Thyroid gland (tissue), 4 donors: Measurements from ENCODE around the gene ZNF525. TPM values are rescaled to one million over a fixed set of nuclear protein-coding genes. Genes with fewer than 3 reads are reported as not detected.

ENCODE experiments used
- DNase-seq, 2 donors: peaks; one replicate each; pipeline ENCODE4 v3.0.0-alpha.2; 2019
- H3K27ac ChIP-seq, 3 donors: fragments of 200-600 bp; sonication (generic); 1 replicate in 2 of 3; 2 replicates in 1 of 3; pipeline ENCODE4 v1.5.1; 2016 to 2019; ENCODE audit warnings: mild to moderate bottlenecking in 1 of 3, moderate library complexity in 1 of 3
- H3K27me3 ChIP-seq: fragments of 200-600 bp; sonication (generic); one replicate; pipeline ENCODE4 v1.5.1; 2019
- H3K36me3 ChIP-seq, 2 donors: fragments of 200-600 bp; sonication (generic); one replicate each; pipeline ENCODE4 v1.5.1; 2016 to 2019
- H3K4me1 ChIP-seq, 2 donors: fragments of 200-600 bp; sonication (generic); one replicate each; pipeline ENCODE4 v1.5.1; 2017 to 2019
- H3K4me3 ChIP-seq, 3 donors: fragments of 200-600 bp; sonication (generic); replicated peaks in 1 of 3; 1 replicate in 2 of 3; 2 replicates in 1 of 3; pipeline ENCODE4 v1.5.1; 2016; ENCODE audit warnings: mild to moderate bottlenecking in 1 of 3
- H3K9me3 ChIP-seq: fragments of 200-600 bp; sonication (generic); one replicate; pipeline ENCODE4 v1.5.1; 2017
- CTCF ChIP-seq, 6 experiments: fragments of 200-600 bp in 3 of 6; fragments of 450-650 bp in 3 of 6; sonication (generic) in 3 of 6; IDR thresholded peaks; one replicate each; pipeline ENCODE4 v1.5.1; 2016 to 2019; ENCODE audit warnings: antibody characterized with exemption in 6 of 6, mild to moderate bottlenecking in 2 of 6, inconsistent platforms in 1 of 6, moderate library complexity in 1 of 6
- POLR2A ChIP-seq, 2 donors: fragments of 450-650 bp; IDR thresholded peaks; one replicate each; pipeline ENCODE4 v1.6.1; 2017; ENCODE audit warnings: antibody characterized with exemption in 2 of 2, mild to moderate bottlenecking in 2 of 2, moderate library complexity in 1 of 2
- WGBS, 2 donors: methylation state at CpG; one replicate each; pipeline ENCODE4 v1.1.5; 2017; 5-methylcytosine and 5-hydroxymethylcytosine counted together
- intact Hi-C: fragments of 100-400 bp; cut with DNase I; formaldehyde crosslinking; loops from one replicate; pipeline ENCODE4 v1.15.1; 2023
- total RNA-seq, 4 donors: library from RNA; depleted of rRNA; stranded (reverse); fragments of >200 nt; gene quantifications; one replicate each; pipeline ENCODE4 v1.2.3, GENCODE V29; 2016

ZNF525 gene
- total RNA-seq, 4 donors from 2014 or later = 9.6 to 12.1 (median 11.6) TPM

- no peak for TF ChIP-seq POLR2A (IDR thresholded peaks at IDR 0.05)
- TF ChIP-seq CTCF (IDR thresholded peaks at IDR 0.05) = no peak
- peak overlapping the region in 2 of 3 donors; percentile 12 to 49 for H3K27ac ChIP-seq
- DNase-seq = peak; percentile 19 to 37
- WGBS, 2 donors = 1 to 2% methylated on average over 20 to 31 of the region's 32 CpGs
- H3K27me3 ChIP-seq = no peaks in the 10 kb centered on the region
- no peaks in the 10 kb centered on the region for H3K9me3 ChIP-seq
- H3K4me3 ChIP-seq = peak overlapping the region; percentile 0 to 77 (median 64)
- peaks cover 3 to 5% of the 10 kb centered on the region in 2 donors for H3K4me1 ChIP-seq
- no peaks in the 10 kb centered on the region for H3K36me3 ChIP-seq
- intact Hi-C loops = loop anchor here (10.0 kb wide), 1 partner anchor 171 kb away; the partner anchor contains the start of gene ZNF665
Measured at GRCh38 chr19:53365899-53366493, 491 bp downstream of the ZNF525 start.

- Histone ChIP-seq H3K36me3 (peaks cover 0 to 6% of the 10 kb centered on the region in 2 donors), H3K4me3 (no peak overlapping the region), H3K9me3 (no peaks in the 10 kb centered on the region), H3K27ac (no peak overlapping the region), H3K4me1 (no peaks in the 10 kb centered on the region), H3K27me3 (no peaks in the 10 kb centered on the region)
- intact Hi-C loops = no loop called here
- no peak for TF ChIP-seq POLR2A (IDR thresholded peaks at IDR 0.05)
- no peak for TF ChIP-seq CTCF (IDR thresholded peaks at IDR 0.05)
- no peak for DNase-seq
- WGBS, 2 donors = 94 to 97% methylated on average over 4 of the region's 4 CpGs
Measured at GRCh38 chr19:53372196-53372595, 6.7 kb downstream of the ZNF525 start.

DNA sequence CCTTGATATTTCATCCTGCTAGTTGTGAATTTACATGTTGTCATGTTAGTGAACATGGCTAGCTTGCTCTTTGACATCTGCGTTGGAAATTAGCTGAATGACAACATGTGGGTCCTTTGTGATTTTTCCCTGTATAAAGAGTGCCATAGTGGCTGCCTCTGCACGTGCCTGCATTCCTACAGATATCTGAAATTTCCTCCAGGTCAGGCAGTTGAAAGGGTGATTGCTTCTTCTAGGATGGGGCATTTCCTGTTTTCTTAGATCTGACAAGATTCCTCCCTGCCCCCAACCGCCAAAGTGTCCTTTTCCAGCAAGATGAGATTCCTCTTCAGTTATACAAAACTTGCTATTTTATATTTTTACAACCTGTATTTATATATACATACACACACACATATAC is 8.8 kb downstream of the ZNF525 start:
- H3K27me3 ChIP-seq = no peaks in the 10 kb centered on the region
- no peaks in the 10 kb centered on the region for H3K9me3 ChIP-seq
- intact Hi-C loops = no loop called here
- H3K4me1 ChIP-seq = no peaks in the 10 kb centered on the region
- H3K4me3 ChIP-seq = no peak overlapping the region
- no peak for DNase-seq
- no peak for TF ChIP-seq POLR2A (IDR thresholded peaks at IDR 0.05)
- TF ChIP-seq CTCF (IDR thresholded peaks at IDR 0.05) = no peak
- WGBS, 2 donors = 54 to 67% methylated on average over 3 of the region's 3 CpGs
- H3K27ac ChIP-seq = no peak overlapping the region
- H3K36me3 ChIP-seq = peaks cover 0 to 6% of the 10 kb centered on the region in 2 donors

- peaks cover 0 to 6% of the 10 kb centered on the region in 2 donors for H3K36me3 ChIP-seq
- DNase-seq = no peak
- TF ChIP-seq POLR2A (IDR thresholded peaks at IDR 0.05) (no peak), CTCF (IDR thresholded peaks at IDR 0.05) (no peak)
- H3K27ac ChIP-seq = no peak overlapping the region
- no peaks in the 10 kb centered on the region for H3K27me3 ChIP-seq
- no peaks in the 10 kb centered on the region for H3K9me3 ChIP-seq
- no peaks in the 10 kb centered on the region for H3K4me1 ChIP-seq
- no peak overlapping the region for H3K4me3 ChIP-seq
- intact Hi-C loops = no loop called here
- WGBS, 2 donors = 96 to 100% methylated on average over 1 of the region's 1 CpG
Measured at GRCh38 chr19:53374743-53375142, 9.2 kb downstream of the ZNF525 start.

DNA sequence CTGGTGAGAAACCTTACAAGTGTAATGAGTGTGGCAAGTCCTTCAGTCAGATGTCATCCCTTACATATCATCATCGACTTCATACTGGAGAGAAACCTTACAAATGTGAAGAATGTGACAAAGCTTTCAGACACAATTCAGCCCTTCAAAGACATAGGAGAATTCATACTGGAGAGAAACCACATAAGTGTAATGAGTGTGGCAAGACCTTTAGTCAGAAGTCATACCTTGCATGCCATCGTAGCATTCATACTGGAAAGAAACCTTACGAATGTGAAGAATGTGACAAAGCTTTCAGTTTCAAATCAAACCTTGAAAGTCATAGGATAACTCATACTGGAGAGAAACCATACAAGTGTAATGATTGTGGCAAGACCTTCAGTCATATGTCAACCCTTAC is 15.9 kb downstream of the ZNF525 start:
- H3K36me3 ChIP-seq = peaks cover 8 to 15% of the 10 kb centered on the region in 2 donors
- no peak for TF ChIP-seq POLR2A (IDR thresholded peaks at IDR 0.05)
- no peak for TF ChIP-seq CTCF (IDR thresholded peaks at IDR 0.05)
- no peaks in the 10 kb centered on the region for H3K9me3 ChIP-seq
- DNase-seq = no peak
- intact Hi-C loops = no loop called here
- H3K4me3 ChIP-seq = no peak overlapping the region
- 95% methylated on average over 3 of the region's 3 CpGs for WGBS, 2 donors
- H3K27me3 ChIP-seq = no peaks in the 10 kb centered on the region
- no peak overlapping the region for H3K27ac ChIP-seq
- no peaks in the 10 kb centered on the region for H3K4me1 ChIP-seq
